OCI-LY7 (cell line): ENCODE results near the gene TEKT5. TPM values are rescaled to one million over a fixed set of nuclear protein-coding genes. Genes with fewer than 3 reads are reported as not detected.

ENCODE experiments used
- BruUV-seq: library from RNA; stranded (reverse); fragments of 400-500 nt; replicated peaks from 2 replicates; lab custom pipeline; 2021; lab: Mats Ljungman, UMichigan
- CTCF ChIA-PET: fragments of 300-600 bp; sonication (Branson Sonifier 250); formaldehyde crosslinking; loops from one replicate; lab custom pipeline; 2022; ENCODE audit warnings: antibody characterized with exemption; ENCODE audit not compliant: unreplicated experiment; lab: Charles Lee
- POLR2A ChIA-PET: fragments of 300-600 bp; sonication (Branson Sonifier 250); formaldehyde crosslinking; loops from one replicate; lab custom pipeline; 2022; ENCODE audit warnings: antibody characterized with exemption; lab: Charles Lee
- DNase-seq: peaks from one replicate; pipeline ENCODE4 v3.0.0-alpha.2; 2015; ENCODE audit warnings: low spot score
- H2AFZ ChIP-seq: fragments of 200-600 bp; sonication (generic), shearing (Covaris generic); 2 replicates; pipeline ENCODE4 v1.6.1; 2014; ENCODE audit warnings: mild to moderate bottlenecking, antibody characterized with exemption, low read length, moderate library complexity
- H3K27ac ChIP-seq: fragments of 200-600 bp; sonication (generic); 2 replicates; pipeline ENCODE4 v1.5.1; 2014; ENCODE audit warnings: mixed run types, low read depth, mild to moderate bottlenecking, moderate library complexity, low read length, inconsistent platforms; ENCODE audit not compliant: poor library complexity, severe bottlenecking
- H3K36me3 ChIP-seq: fragments of 200-600 bp; sonication (generic); 2 replicates; pipeline ENCODE4 v1.6.1; 2014; ENCODE audit warnings: mild to moderate bottlenecking, antibody characterized with exemption, low read length, moderate library complexity, mixed read lengths; ENCODE audit not compliant: insufficient read depth
- H3K4me1 ChIP-seq: fragments of 200-600 bp; sonication (generic); 2 replicates; pipeline ENCODE4 v1.5.1; 2014; ENCODE audit warnings: mild to moderate bottlenecking, low read length; ENCODE audit not compliant: insufficient read depth, poor library complexity, severe bottlenecking
- H3K4me2 ChIP-seq: fragments of 200-600 bp; sonication (generic); 2 replicates; pipeline ENCODE4 v1.6.1; 2014; ENCODE audit warnings: mild to moderate bottlenecking, low read length
- H3K4me3 ChIP-seq: fragments of 200-600 bp; sonication (generic); 2 replicates; pipeline ENCODE4 v1.5.1; 2014; ENCODE audit warnings: mild to moderate bottlenecking, low read depth, low read length; ENCODE audit not compliant: poor library complexity, severe bottlenecking
- H3K79me2 ChIP-seq: fragments of 200-600 bp; sonication (generic); 2 replicates; pipeline ENCODE4 v1.6.1; 2016; ENCODE audit warnings: low read depth, mild to moderate bottlenecking, low read length, moderate library complexity, mixed read lengths; ENCODE audit not compliant: insufficient read depth
- H3K9me2 ChIP-seq: fragments of 200-600 bp; sonication (generic); 2 replicates; pipeline ENCODE4 v1.6.1; 2016; ENCODE audit warnings: mild to moderate bottlenecking, low read length, mixed read lengths; ENCODE audit not compliant: insufficient read depth
- H3K9me3 ChIP-seq: fragments of 200-600 bp; sonication (generic); 2 replicates; pipeline ENCODE4 v1.6.1; 2014; ENCODE audit warnings: mild to moderate bottlenecking, mixed run types, low read length, mixed read lengths
- H4K20me1 ChIP-seq: fragments of 200-600 bp; sonication (generic); 2 replicates; pipeline ENCODE4 v1.6.1; 2014; ENCODE audit warnings: mild to moderate bottlenecking, antibody characterized with exemption, low read length, moderate library complexity, mixed read lengths; ENCODE audit not compliant: insufficient read depth
- CTCF ChIP-seq: fragments of 200-600 bp; sonication (generic); conservative IDR thresholded peaks from 2 replicates; pipeline ENCODE4 v1.5.1; 2014; ENCODE audit warnings: mild to moderate bottlenecking, antibody characterized with exemption, low read length, moderate library complexity, mixed read lengths
- EZH2phosphoT487 ChIP-seq: fragments of 200-600 bp; sonication (generic); IDR thresholded peaks from 2 replicates; pipeline ENCODE4 v1.6.1; 2018; ENCODE audit warnings: low read depth, borderline replicate concordance, mild to moderate bottlenecking, mixed run types, antibody characterized with exemption, low read length, moderate library complexity, mixed read lengths
- intact Hi-C: fragments of 100-400 bp; cut with micrococcal nuclease; formaldehyde crosslinking; loops from one replicate; pipeline ENCODE4 v1.10.0; 2022; ENCODE audit not compliant: unreplicated experiment
- total RNA-seq, 2 experiments: library from RNA; depleted of rRNA in 1 of 2; stranded (reverse); fragments of >200 nt in 1 of 2; shearing (Covaris generic) in 1 of 2; gene quantifications; 2 replicates each; pipeline ENCODE4 v1.2.3, GENCODE V29; 2014 to 2022

TEKT5 gene
- total RNA-seq, 2 experiments from 2014 or later: 0.32 to 0.74 TPM

DNA sequence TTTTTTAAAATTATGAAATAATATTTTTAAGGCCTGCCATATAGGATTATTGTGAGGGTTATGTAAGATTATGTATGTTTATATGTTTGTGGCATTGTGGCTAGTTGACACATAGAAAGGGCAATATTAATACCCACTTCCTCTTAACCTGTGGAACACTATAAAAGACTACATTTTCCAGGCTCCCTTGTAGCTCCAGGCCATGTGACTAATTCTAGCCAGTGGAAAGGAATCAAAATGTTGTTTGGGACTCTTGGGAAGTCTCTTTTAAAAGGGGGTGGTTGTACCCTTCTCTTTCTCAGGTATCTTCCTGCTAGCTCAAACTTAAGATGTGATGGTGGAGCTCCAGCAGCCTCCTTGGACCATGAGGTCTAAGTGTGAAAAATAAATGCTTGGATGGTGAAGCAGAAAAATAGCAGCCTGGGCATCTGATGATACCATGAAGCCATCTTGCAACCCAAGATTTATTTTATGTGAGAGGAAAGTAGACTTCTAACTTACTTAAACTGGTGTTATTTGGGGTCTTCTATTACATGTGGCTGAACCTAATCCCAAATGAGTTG is 39.2 kb downstream of the TEKT5 start:
- Histone ChIP-seq H4K20me1 (no peaks in the 10 kb centered on the region), H2AFZ (no peak overlapping the region), H3K4me3 (no peak overlapping the region), H3K9me3 (no peaks in the 10 kb centered on the region), H3K4me2 (no peak overlapping the region), H3K9me2 (no peaks in the 10 kb centered on the region), H3K36me3 (no peaks in the 10 kb centered on the region), H3K27ac (no peak overlapping the region), H3K4me1 (no peaks in the 10 kb centered on the region), H3K79me2 (no peaks in the 10 kb centered on the region)
- TF ChIP-seq CTCF: no peak
- no peak for TF ChIP-seq EZH2phosphoT487
- ChIA-PET POLR2A (no interaction called here), CTCF (no interaction called here)
- intact Hi-C loops: loop anchor here (5.0 kb wide), 1 partner anchor 262 kb away; no protein-coding TSS in a partner anchor
- no TSS peak for BruUV-seq
- no peak for DNase-seq

DNA sequence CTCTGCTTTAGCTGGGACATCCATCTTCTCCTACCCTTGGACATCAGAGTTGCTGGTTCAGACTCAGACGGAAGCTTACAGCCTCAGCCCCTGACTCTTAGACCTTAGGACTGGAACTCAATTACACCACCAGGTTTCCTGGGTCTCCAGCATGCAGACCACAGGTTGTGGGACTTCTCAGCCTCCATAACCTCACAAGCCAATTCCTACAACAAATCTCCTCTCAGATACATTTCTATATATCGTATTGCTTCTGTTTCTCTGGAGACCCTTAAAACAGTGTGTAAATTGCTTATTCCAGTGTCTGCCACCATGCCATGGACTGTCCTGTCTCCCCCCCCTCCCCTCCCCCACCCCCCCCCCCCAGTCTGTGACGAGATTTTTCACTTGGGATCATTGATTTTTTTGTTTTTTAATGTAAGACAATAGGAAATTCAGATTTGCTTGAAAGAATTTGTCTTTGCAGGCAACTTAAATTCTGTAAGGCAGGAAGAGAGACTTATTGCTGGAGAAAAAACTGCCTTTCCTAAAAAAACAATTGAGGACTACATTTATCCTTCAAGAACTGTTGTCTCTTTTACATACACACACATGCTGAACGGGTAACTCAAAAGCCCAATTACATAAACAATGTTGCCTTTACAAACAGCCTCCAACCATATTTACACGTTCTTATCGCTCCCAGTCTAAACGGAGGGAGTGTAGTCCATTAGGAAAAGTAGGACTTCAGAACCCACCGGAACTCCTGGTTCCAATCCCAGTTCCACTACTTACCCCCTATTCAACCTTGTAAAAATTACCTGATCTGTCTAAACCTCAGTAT is 39.9 kb downstream of the TEKT5 start:
- POLR2A ChIA-PET: no interaction called here

More for the DNA sequence above, 39.9 kb downstream of the TEKT5 start:
- no peak overlapping the region for H3K4me2 ChIP-seq
- H3K36me3 ChIP-seq: no peaks in the 10 kb centered on the region
- no peak overlapping the region for H3K27ac ChIP-seq
- no peak overlapping the region for H3K4me3 ChIP-seq
- no peaks in the 10 kb centered on the region for H3K9me3 ChIP-seq
- H3K4me1 ChIP-seq: no peaks in the 10 kb centered on the region
- no peaks in the 10 kb centered on the region for H3K9me2 ChIP-seq
- CTCF ChIA-PET: no interaction called here
- H2AFZ ChIP-seq: no peak overlapping the region
- intact Hi-C loops: loop anchor here (5.0 kb wide), 1 partner anchor 262 kb away; no protein-coding TSS in a partner anchor
- no peak for DNase-seq
- no peak for TF ChIP-seq CTCF
- TF ChIP-seq EZH2phosphoT487: no peak
- H3K79me2 ChIP-seq: no peaks in the 10 kb centered on the region
- H4K20me1 ChIP-seq: no peaks in the 10 kb centered on the region
- no TSS peak for BruUV-seq
